HepG2 (cell line): Measurements from ENCODE around the gene PTPRM. TPM values are rescaled to one million over a fixed set of nuclear protein-coding genes. Genes with fewer than 3 reads are reported as not detected.

ENCODE experiments used
- ATAC-seq: fragments of 200-7000 bp; cut with Tn5 transposase; 3 replicates; pipeline ENCODE4 v1.9.1; 2020; ENCODE audit warnings: mild to moderate bottlenecking, moderate library complexity
- BruUV-seq: library from RNA; stranded (reverse); fragments of 400-500 nt; replicated peaks from 2 replicates; lab custom pipeline; 2021; lab: Mats Ljungman, UMichigan
- CTCF ChIA-PET: fragments of 300-600 bp; formaldehyde crosslinking; extraction: SDS; loops from one replicate; lab custom pipeline; 2021; ENCODE audit warnings: low total read pairs, inconsistent platforms, low intra/inter-chr PET ratio; lab: Yijun Ruan, JAX
- POLR2A ChIA-PET: fragments of 350-600 bp; sonication (Branson Sonifier 250); formaldehyde crosslinking; loops from one replicate; lab custom pipeline; 2020; ENCODE audit warnings: antibody characterized with exemption, inconsistent platforms; lab: Yijun Ruan, JAX
- DNase-seq: peaks from one replicate; pipeline ENCODE4 v3.0.0-alpha.2; 2015; ENCODE audit warnings: low spot score
- FAIRE-seq: peaks from 3 replicates; lab custom pipeline; 2011; peaks lifted over from hg19 to GRCh38; lab: Jason Lieb, UNC
- H2AFZ ChIP-seq: one replicate; pipeline ENCODE4 v1.6.1; 2011; ENCODE audit warnings: low read length, inconsistent platforms
- H3K27ac ChIP-seq: fragments of 300-600 bp; 3 replicates; pipeline ENCODE4 v1.8.0; 2011; ENCODE audit warnings: mixed run types, mild to moderate bottlenecking, mixed read lengths, low read length, inconsistent platforms; ENCODE audit not compliant: insufficient read depth; ENCODE audit errors: extremely low read length
- H3K27me3 ChIP-seq, 2 experiments: fragments of 200-600 bp in 1 of 2; 2 replicates in 1 of 2; 3 replicates in 1 of 2; pipeline versions ENCODE4 v1.6.0 to v1.8.0; 2011; ENCODE audit warnings: low read length in 2 of 2, mild to moderate bottlenecking in 2 of 2, moderate library complexity in 2 of 2, inconsistent platforms in 1 of 2; ENCODE audit not compliant: insufficient read depth in 2 of 2, control insufficient read depth in 1 of 2
- H3K36me3 ChIP-seq, 2 experiments: fragments of 200-600 bp in 1 of 2; replicated peaks in 1 of 2; 2 replicates in 1 of 2; 3 replicates in 1 of 2; pipeline versions ENCODE4 v1.5.1 to v1.8.0; 2011; ENCODE audit warnings: low read length in 2 of 2, inconsistent platforms in 1 of 2; ENCODE audit not compliant: insufficient read depth in 2 of 2, control insufficient read depth in 1 of 2
- H3K4me1 ChIP-seq: 2 replicates; pipeline ENCODE4 v1.5.1; 2012; ENCODE audit warnings: low read length, inconsistent platforms; ENCODE audit not compliant: insufficient read depth
- H3K4me2 ChIP-seq: 2 replicates; pipeline ENCODE4 v1.6.0; 2011; ENCODE audit warnings: low read depth, low read length, inconsistent platforms
- H3K4me3 ChIP-seq, 3 experiments: fragments of 200-600 bp in 1 of 3; sonication (generic), shearing (Covaris generic) in 1 of 3; replicated peaks in 1 of 3; 2 replicates each; pipeline ENCODE4 v1.5.1; 2011 to 2016; ENCODE audit warnings: low read length in 3 of 3, inconsistent platforms in 2 of 3, low read depth in 2 of 3, mild to moderate bottlenecking in 2 of 3, control low read depth in 1 of 3, mixed read lengths in 1 of 3; ENCODE audit not compliant: insufficient read depth in 1 of 3
- H3K79me2 ChIP-seq: one replicate; pipeline ENCODE4 v1.6.1; 2011; ENCODE audit warnings: low read length, inconsistent platforms; ENCODE audit not compliant: insufficient read depth
- H3K9ac ChIP-seq: 2 replicates; pipeline ENCODE4 v1.6.0; 2011; ENCODE audit warnings: mild to moderate bottlenecking, low read depth, low read length, inconsistent platforms; ENCODE audit not compliant: insufficient read depth
- H3K9me3 ChIP-seq: 2 replicates; pipeline ENCODE4 v1.5.1; 2012; ENCODE audit warnings: mild to moderate bottlenecking, low read length
- H4K20me1 ChIP-seq: 2 replicates; pipeline ENCODE4 v1.6.0; 2011; ENCODE audit warnings: inconsistent platforms, mild to moderate bottlenecking, low read length, moderate library complexity; ENCODE audit not compliant: insufficient read depth
- AHR ChIP-seq: IDR thresholded peaks from 2 replicates; pipeline ENCODE4 v1.6.1; 2018; ENCODE audit warnings: missing genetic modification reagents, missing compliant biosample characterization
- MBNL3 ChIP-seq: fragments of 250-450 bp; sonication (Bioruptor Pico); conservative IDR thresholded peaks from 2 replicates; pipeline ENCODE4 v1.8.0; 2022; ENCODE audit warnings: mild to moderate bottlenecking, inconsistent platforms
- RFXAP ChIP-seq: sonication (generic); formaldehyde crosslinking; IDR thresholded peaks from 2 replicates; pipeline ENCODE4 v1.4.0; 2020; ENCODE audit warnings: missing genetic modification reagents, borderline replicate concordance
- SETDB1 ChIP-seq: sonication (generic); formaldehyde crosslinking; IDR thresholded peaks from 2 replicates; pipeline ENCODE4 v1.5.1; 2020; ENCODE audit warnings: missing genetic modification reagents, mild to moderate bottlenecking, borderline replicate concordance
- SKI ChIP-seq: fragments of 450-650 bp; IDR thresholded peaks from one replicate; pipeline ENCODE4 v1.6.1; 2018; ENCODE audit warnings: mild to moderate bottlenecking; ENCODE audit not compliant: partially characterized antibody
- ZC3H4 ChIP-seq: sonication (generic); formaldehyde crosslinking; IDR thresholded peaks from 2 replicates; pipeline ENCODE4 v1.4.0; 2020; ENCODE audit warnings: missing genetic modification reagents, borderline replicate concordance
- ZMAT3 ChIP-seq: sonication (generic); formaldehyde crosslinking; conservative IDR thresholded peaks from 2 replicates; pipeline ENCODE4 v1.7.0; 2021; ENCODE audit warnings: missing genetic modification reagents
- ZNF749 ChIP-seq: sonication (generic); formaldehyde crosslinking; IDR thresholded peaks from 2 replicates; pipeline ENCODE4 v1.8.0; 2022; ENCODE audit warnings: mild to moderate bottlenecking, missing genetic modification reagents, moderate library complexity, borderline replicate concordance
- ZNF773 ChIP-seq: sonication (generic); formaldehyde crosslinking; IDR thresholded peaks from 2 replicates; pipeline ENCODE4 v1.4.0; 2020; ENCODE audit warnings: missing genetic modification reagents, borderline replicate concordance
- WGBS: methylation state at CpG from one replicate; pipeline ENCODE4 v1.1.6; 2017; ENCODE audit warnings: low lambda C conversion rate; 5-methylcytosine and 5-hydroxymethylcytosine counted together
- in situ Hi-C: cut with HindIII; loops from 2 replicates; pipeline ENCODE4 v1.10.0; 2017; ENCODE audit warnings: low pct_unique_long_range_greater_than_20kb; ENCODE audit not compliant: extremely low pct_ligation_motif_present
- intact Hi-C: fragments of 100-400 bp; cut with micrococcal nuclease; formaldehyde crosslinking; loops from one replicate; pipeline ENCODE4 v1.10.0; 2022; ENCODE audit not compliant: unreplicated experiment
- polyA plus RNA-seq, 8 experiments: library from polyadenylated mRNA; depleted of rRNA in 3 of 8; stranded (reverse) in 7 of 8; unstranded in 1 of 8; fragments of >200 nt; fragmentation: Illumina TruSeq in 4 of 8; extraction: Trizol in 4 of 8; gene quantifications; 2 replicates each; pipeline versions ENCODE4 v1.2.1 to v1.2.3, GENCODE V29; 2011 to 2016; ENCODE audit warnings: low read depth in 4 of 8, missing spikeins in 1 of 8, mixed read lengths in 1 of 8; ENCODE audit not compliant: insufficient read depth in 1 of 8
- total RNA-seq, 5 experiments: library from RNA; depleted of rRNA; stranded (reverse); fragments of >200 nt; fragmentation: Illumina TruSeq; extraction: Trizol; gene quantifications; 2 replicates each; pipeline ENCODE4 v1.2.3, GENCODE V29; 2016; ENCODE audit warnings: low read depth in 1 of 5
- TF ChIP-seq, protein P1 (sequence below), 2 experiments: sonication (generic) in 1 of 2; formaldehyde crosslinking in 1 of 2; IDR thresholded peaks; 2 replicates each; pipeline versions ENCODE4 v1.4.0 to v1.6.1; 2016 to 2020; ENCODE audit warnings: borderline replicate concordance in 1 of 2, low read depth in 1 of 2, mild to moderate bottlenecking in 1 of 2, missing genetic modification reagents in 1 of 2
- TF ChIP-seq, protein P2 (sequence below): sonication (generic); formaldehyde crosslinking; IDR thresholded peaks from 2 replicates; pipeline ENCODE4 v1.8.0; 2022; ENCODE audit warnings: mild to moderate bottlenecking, missing genetic modification reagents, borderline replicate concordance
- TF ChIP-seq, protein P3 (sequence below): sonication (generic); formaldehyde crosslinking; IDR thresholded peaks from 2 replicates; pipeline ENCODE4 v1.8.0; 2022; ENCODE audit warnings: mild to moderate bottlenecking, missing genetic modification reagents, moderate library complexity

PTPRM gene
- total and polyA plus RNA-seq, 2 of the 13 experiments (the other 11 are each of a cell fraction or from before 2014, with no cell fraction given) = 12.6 to 108 TPM

DNA sequence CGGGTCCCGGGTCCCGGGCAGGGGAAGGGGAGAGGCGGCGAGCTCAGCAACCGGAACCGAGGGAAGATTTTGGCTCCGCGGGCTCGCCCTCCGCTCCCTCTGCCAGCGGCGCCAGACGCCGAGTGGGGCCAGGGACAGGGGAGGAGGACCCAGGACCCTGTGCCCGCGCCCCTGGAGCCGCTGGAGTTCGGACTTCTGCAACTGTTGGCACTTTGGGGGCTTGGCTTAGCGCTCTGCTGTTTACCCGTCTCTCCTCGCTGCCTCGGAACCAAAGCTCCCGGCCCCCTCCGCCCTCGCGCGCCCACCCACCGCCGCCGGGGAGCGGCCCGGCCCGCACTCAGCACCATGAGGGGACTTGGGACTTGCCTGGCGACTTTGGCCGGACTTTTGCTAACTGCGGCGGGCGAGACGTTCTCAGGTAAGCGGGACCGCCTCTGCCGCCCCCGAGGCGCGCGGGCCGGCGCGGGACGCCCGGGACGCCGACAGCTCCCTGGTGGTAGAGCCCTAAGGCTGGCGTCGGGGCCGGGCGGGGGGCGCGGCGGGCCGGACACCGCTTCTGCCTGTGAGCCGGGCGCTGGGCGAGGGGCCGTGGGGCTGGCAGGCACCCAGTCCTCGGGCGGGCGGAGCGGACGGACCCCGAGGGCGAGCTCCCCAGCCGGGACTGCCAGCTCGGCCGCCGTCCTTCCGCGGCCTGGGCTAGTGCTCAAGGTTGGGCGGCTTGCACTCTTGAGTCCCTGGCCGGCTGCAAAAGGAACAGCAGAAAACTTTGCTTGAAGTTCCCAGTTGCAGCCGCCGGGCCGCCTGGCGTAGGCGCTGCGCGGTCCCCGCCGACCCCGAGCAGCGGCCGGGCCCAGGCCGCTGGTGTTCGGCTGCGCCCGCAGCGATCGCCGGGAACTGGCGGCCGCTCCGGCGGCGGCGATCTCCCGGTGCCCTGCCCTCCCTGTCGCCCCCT lies 634 bp downstream of the PTPRM start:
- peak; percentile 72 for ATAC-seq
- POLR2A ChIA-PET = interaction anchor here (0.5 to 1.6 kb wide), 4 partner anchors 8 to 450 kb away, joined by 3 to 5 read pairs (median 4); no protein-coding TSS in a partner anchor
- H3K9me3 ChIP-seq = no peaks in the 10 kb centered on the region
- H3K4me3 ChIP-seq = peak overlapping the region; percentile 88 to 96 (median 92)
- peak overlapping the region; percentile 71 for H3K27ac ChIP-seq
- H3K4me2 ChIP-seq = peak overlapping the region; percentile 76
- no peaks in the 10 kb centered on the region for H4K20me1 ChIP-seq
- peaks cover 30% of the 10 kb centered on the region for H3K4me1 ChIP-seq
- no TSS peak for BruUV-seq
- peaks cover 0 to 14% of the 10 kb centered on the region in 2 experiments; a peak in 2 of 5 replicates for H3K27me3 ChIP-seq
- CTCF ChIA-PET = interaction anchor here (2.2 kb wide), 1 partner anchor 295 kb away, joined by 11 read pairs; no protein-coding TSS in a partner anchor
- in situ Hi-C loops (loop anchor here (5.0 kb wide), 2 partner anchors 190 to 295 kb away; no protein-coding TSS in a partner anchor), intact Hi-C loops (loop anchor here (1.0 to 5.0 kb wide), 5 partner anchors 59 to 295 kb away; no protein-coding TSS in a partner anchor)
- no peak overlapping the region for H2AFZ ChIP-seq
- peaks cover 35% of the 10 kb centered on the region for H3K79me2 ChIP-seq
- peak overlapping the region; percentile 78 for H3K9ac ChIP-seq
- H3K36me3 ChIP-seq = no peaks in the 10 kb centered on the region
- no peak for DNase-seq
- 0% methylated on average over 7 of the region's 109 CpGs for WGBS
- FAIRE-seq = no peak
- TF ChIP-seq MBNL3 (CRISPR knock-in tag) (no peak), AHR (CRISPR knock-in tag) (0 out of 2 replicates have a peak, but pooled peaks have one; percentile 37), ZNF773 (CRISPR knock-in tag) (no peak), ZMAT3 (no peak), ZC3H4 (CRISPR knock-in tag) (no peak), SKI (peak; percentile 13), RFXAP (CRISPR knock-in tag) (no peak), ZNF749 (CRISPR knock-in tag) (no peak), SETDB1 (no peak)
- TF ChIP-seq, protein P1, sequence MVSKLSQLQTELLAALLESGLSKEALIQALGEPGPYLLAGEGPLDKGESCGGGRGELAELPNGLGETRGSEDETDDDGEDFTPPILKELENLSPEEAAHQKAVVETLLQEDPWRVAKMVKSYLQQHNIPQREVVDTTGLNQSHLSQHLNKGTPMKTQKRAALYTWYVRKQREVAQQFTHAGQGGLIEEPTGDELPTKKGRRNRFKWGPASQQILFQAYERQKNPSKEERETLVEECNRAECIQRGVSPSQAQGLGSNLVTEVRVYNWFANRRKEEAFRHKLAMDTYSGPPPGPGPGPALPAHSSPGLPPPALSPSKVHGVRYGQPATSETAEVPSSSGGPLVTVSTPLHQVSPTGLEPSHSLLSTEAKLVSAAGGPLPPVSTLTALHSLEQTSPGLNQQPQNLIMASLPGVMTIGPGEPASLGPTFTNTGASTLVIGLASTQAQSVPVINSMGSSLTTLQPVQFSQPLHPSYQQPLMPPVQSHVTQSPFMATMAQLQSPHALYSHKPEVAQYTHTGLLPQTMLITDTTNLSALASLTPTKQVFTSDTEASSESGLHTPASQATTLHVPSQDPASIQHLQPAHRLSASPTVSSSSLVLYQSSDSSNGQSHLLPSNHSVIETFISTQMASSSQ (IDR thresholded peaks at IDR 0.05; ENCODE audit: low read depth) = no peak
- TF ChIP-seq, protein P1 (CRISPR knock-in tag; IDR thresholded peaks at IDR 0.05; ENCODE audit: borderline replicate concordance) = no peak
- TF ChIP-seq, protein P2, sequence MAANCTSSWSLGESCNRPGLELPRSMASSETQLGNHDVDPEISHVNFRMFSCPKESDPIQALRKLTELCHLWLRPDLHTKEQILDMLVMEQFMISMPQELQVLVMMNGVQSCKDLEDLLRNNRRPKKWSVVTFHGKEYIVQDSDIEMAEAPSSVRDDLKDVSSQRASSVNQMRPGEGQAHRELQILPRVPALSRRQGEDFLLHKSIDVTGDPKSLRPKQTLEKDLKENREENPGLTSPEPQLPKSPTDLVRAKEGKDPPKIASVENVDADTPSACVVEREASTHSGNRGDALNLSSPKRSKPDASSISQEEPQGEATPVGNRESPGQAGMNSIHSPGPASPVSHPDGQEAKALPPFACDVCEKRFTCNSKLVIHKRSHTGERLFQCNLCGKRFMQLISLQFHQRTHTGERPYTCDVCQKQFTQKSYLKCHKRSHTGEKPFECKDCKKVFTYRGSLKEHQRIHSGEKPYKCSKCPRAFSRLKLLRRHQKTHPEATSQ = no peak
- TF ChIP-seq, protein P3, sequence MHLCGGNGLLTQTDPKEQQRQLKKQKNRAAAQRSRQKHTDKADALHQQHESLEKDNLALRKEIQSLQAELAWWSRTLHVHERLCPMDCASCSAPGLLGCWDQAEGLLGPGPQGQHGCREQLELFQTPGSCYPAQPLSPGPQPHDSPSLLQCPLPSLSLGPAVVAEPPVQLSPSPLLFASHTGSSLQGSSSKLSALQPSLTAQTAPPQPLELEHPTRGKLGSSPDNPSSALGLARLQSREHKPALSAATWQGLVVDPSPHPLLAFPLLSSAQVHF (CRISPR knock-in tag) = no peak
